Hematopoietic multipotent progenitor cell (in vitro differentiated cells): ENCODE data around the gene ZNF485. TPM values are rescaled to one million over a fixed set of nuclear protein-coding genes. Genes with fewer than 3 reads are reported as not detected.
"Not testable (repeated sequence)": the region's sequence is repeated elsewhere in the genome, so short reads cannot be mapped to it uniquely, and the experiment has no call there.

ENCODE experiments used
- DNase-seq, 3 donors: peaks; one replicate each; pipeline ENCODE4 v3.0.0-alpha.2; 2011 to 2015; ENCODE audit warnings: low read depth in 2 of 3, low spot score in 2 of 3
- total RNA-seq: library from RNA; depleted of rRNA; stranded (reverse); fragments of >200 nt; gene quantifications from one replicate; pipeline ENCODE4 v1.2.3, GENCODE V29; 2012

ZNF485 gene
- total RNA-seq, 1 donor, result 6.7 TPM

DNA sequence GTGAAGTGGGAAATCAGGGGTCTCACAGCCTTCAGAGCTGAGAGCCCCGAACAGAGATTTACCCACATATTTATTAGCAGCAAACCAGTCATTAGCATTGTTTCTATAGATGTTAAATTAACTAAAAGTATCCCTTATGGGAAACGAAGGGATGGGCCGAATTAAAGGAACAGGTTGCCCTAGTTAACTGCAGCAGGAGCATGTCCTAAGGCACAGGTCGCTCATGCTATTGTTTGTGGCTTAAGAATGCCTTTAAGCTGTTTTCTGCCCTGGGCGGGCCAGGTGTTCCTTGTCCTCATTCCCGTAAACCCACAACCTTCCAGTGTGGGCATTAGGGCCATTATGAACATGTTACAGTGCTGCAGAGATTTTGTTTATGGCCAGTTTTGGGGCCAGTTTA lies 4.7 kb upstream of the ZNF485 start:
- DNase-seq, result not testable (repeated sequence)

DNA sequence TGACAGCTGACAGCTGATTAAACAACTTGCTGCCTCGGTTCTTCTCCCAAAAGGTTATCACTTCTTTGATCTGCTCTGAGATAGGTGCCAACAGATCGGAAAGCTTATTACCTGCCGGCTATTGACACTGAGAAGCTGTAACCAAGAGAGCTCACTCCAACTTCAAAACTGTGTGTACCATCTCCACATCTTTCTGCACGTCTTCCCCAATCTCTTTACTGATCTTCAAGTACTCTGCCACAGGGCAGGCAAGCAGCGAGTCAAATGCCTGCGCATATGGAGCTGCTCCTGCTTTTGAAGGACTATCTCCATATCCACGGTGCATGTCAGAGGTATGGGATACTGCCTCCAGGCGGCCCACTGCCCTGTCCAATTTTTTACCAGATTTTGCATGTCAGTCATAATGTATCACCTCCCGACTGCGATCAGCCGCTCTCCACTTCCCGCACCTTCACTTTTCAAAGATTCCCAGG lies 352 bp upstream of the ZNF485 start:
- DNase-seq, result no peak

DNA sequence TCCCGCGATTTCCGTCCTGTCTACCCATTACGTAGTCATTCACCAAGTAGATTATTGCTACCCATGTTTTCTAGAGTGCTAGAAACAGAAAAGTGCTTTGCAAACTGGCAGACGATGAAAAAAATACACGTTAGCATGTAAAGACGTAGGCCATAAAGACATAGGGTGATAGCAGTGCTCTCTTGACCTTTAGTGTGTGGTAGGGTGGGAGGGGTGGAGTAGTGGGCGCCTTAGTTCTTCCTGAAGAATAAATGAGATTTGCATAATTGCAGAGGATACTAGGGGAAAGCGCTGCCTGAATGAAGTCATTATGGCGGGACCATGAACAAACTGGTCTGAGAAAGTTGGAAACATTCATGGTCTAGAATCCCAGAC lies 948 bp downstream of the ZNF485 start:
- DNase-seq, result no peak

DNA sequence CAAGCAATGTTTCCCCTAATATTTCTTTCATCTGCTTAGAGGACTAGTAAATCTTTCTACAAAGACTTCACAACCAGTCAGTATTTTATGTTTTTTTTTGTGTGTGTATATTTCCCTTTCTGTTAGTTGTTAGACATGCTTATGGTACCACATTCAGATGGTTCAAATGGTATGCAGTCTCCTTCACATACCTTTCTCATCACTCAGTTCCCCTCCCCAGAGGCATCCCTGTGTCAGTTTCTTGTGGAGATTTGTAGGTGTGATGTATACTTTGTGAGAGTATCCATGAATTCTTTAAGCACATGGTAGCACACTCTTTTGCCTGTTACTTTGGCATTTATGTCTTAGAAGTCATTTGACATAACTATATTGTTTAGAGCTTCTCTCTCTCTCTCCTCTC lies 4.4 kb downstream of the ZNF485 start:
- DNase-seq, result no peak

DNA sequence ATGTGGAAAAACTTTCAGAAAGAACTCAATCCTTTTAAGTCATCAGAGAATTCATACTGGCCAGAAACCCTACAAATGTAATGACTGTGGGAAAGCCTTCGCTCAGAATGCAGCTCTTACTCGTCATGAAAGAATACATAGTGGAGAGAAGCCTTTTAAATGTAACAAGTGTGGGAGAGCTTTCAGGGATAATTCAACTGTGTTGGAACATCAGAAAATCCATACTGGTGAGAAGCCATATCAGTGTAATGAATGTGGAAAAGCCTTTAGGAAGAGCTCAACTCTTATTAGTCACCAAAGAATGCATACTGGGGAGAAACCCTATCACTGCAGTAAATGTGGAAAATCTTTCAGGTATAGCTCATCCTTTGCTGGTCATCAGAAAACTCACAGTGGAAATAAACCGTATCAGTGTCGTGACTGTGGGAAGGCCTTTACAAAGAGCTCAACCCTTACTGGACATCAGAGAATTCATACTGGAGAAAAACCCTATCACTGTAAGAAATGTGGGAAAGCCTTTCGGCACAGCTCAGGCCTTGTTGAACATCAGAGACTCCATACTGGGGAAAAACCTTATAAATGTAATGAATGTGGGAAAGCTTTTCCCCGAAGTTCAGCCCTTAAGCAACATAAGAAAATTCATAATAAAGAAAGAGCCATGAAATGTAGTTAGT lies 10.6 kb downstream of the ZNF485 start:
- DNase-seq, result no peak

DNA sequence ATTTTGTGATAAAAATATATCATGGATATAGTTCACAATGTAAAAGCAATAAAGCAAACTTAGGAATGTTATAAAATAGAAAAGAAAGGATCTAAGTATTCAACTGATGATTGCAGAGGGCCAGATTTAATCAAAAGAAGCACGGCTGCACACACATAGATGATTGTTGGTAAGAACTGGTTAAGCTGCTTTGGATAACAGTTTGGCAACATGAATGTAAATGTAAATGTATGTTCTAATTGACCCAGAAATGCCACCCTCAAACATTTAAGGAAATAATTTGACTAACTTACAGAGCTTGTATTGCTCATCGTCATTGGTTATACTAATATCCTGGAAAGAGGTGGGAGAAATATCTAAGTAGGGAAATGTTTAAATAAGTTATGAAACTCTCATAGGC lies 13.1 kb downstream of the ZNF485 start:
- no peak for DNase-seq

DNA sequence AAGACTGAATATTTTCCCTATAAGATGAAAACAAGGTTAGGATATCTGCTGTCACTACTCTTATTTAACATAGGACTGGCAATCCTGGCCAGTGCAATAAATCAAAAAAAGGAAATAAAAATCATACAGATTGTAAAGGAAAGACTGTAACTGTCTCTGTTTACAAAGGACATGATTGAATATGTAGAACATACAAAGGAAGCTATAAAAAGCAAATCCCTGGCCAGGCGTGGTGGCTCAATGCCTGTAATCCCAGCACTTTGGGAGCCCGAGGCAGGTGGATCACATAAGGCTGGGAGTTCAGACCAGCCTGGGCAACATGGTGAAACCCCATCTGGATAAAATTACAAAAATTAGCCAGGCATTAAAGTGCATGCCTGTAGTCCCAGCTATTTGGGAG lies 15.8 kb downstream of the ZNF485 start:
- no peak for DNase-seq

DNA sequence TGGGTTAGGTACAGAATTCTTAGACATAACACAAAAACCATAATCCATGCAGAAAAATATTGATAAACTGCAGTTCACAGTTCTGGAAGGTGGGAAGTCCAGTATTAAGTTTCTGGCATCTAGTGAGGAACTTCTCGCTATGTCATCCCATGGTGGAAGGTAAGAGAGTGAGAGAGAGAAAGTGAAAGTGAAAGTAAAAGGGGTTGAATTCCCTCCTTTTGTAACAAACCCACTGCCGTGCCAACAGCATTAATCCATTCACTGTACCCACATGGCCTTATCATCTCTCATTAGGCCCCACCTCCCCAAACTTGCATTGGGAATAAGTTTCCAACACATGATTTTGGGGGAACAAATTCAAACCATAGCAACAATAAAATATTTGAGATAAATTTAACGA lies 17.1 kb downstream of the ZNF485 start:
- peak in 2 of 3 donors; percentile 49 to 68 for DNase-seq

DNA sequence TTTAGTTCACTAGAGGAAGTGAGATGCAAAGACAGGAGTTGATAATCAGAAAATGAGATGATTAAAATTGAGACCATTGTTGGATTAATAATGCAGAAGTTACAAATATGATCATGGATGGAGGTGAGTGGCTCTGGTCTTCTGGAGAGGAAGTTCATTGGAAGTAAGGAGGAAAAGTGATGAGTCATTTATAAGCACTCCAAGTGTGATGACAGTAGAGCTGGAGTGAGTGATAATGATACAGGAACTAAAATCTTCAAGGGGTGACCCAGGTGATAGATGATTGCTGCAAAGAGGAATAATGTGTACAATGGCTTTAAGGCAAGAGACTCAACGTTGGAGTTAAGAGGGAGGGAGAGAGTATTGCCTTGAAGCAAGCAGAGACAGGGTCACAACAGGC lies 21.7 kb downstream of the ZNF485 start:
- DNase-seq, result no peak

DNA sequence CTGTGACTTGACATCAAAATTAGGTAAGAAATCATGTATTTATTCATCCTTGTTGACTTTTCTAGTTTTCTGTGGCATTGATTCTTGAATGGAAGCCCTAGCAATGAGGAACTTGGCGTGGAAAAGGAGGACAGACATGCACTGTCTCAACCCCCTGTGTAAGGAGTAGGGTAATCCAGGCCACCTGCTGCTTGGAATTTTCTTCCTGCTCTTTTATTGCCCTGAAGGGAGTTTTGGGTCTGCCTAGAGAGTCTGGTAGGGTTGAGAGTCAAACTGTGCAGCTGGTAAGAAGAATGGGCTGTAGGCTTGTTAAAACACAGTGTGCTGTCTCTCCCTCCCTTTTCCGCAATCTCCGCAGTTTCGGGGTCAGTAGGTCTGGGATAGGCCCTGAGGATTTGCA lies 22.7 kb downstream of the ZNF485 start:
- no peak for DNase-seq

DNA sequence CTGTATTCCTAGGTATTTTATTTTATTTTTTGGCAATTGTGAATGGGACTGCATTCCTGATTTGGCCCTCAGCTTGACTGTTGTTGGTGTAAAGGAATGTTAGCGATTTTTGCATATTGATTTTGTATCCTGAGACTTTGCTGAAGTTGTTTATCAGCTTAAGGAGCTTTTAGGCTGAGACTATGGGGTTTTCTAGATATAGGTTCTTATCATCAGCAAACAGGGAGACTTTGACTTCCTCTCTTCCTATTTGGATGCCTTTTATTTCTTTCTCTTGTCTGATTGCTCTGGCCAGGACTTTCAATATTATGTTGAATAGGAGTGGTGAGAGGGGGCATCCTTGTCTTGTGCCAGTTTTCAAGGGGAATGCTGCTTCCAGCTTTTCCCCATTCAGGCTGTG lies 29.6 kb downstream of the ZNF485 start:
- not testable (repeated sequence) for DNase-seq

DNA sequence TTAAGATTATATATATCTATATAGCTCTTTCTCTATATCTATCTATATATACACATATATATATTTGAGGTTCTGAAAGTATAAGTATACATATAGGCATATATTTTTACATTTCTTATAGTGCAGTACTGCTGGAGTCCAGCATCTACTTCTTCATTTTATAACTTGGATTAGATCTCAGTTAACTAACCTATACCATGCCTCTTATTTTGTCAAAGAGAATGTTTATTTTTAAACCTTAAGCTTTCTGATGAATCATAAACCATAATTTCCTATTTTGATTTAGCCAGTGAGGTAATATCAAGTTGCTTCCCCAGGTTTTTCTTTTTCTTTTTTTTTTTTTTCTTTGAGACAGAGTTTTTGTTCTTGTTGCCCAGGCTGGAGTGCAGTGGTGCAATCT lies 34.4 kb downstream of the ZNF485 start:
- DNase-seq, result no peak

DNA sequence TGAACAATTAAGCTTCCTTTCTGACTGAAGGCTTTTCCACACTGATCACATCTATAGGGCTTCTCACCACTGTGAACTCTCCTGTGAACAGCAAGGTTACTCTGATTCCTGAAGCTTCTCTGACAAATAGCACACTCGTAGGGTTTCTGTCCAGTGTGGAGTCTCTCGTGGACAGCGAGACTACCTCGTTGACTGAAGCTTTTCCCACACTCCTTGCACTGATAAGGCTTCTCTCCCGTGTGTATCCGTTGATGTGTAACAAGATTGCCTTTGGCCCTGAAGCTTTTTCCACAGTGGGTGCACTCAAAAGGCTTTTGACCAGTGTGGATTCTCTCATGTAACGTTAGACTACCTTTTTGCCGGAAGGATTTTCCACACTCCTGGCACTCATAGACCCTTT lies 38.0 kb downstream of the ZNF485 start:
- peak in 1 of 3 donors; percentile 21 for DNase-seq

DNA sequence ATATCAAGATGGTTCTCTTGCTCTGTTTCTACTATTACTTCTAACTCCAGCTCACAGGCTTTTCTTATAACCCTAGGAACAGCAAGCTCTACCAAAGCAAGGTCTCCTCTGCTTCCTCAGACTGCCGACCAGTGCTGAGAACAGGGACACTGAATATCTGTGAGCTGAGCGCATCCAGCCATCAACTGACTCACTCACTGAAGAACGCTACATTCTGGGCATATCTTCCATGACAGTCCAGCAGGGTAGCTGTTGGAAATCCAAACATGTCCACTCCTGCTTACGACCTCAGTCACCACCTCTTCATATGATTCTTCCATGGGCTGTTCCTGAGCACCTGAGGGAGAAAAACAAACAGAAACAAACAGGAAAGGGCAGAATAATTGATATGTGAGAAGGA lies 39.6 kb downstream of the ZNF485 start:
- DNase-seq, result no peak

DNA sequence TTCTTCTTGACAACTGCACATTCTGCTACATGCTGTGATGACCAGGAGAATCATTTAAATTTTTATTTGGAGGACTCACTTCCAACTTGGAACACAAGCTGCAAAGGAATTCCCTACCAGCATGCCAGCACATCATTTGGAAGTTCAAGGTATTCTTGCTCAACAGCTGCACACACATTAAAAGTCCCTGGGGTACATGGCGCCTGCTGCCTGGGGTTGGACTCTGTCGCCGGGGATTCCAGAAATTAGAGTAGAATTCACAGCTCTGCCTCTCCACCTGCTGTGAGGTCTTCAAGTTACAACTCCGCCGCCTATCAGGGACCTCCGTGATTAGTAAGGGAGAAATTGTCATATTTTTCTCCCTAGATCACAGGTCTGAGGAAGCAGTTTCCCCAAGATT lies 41.3 kb downstream of the ZNF485 start:
- no peak for DNase-seq

DNA sequence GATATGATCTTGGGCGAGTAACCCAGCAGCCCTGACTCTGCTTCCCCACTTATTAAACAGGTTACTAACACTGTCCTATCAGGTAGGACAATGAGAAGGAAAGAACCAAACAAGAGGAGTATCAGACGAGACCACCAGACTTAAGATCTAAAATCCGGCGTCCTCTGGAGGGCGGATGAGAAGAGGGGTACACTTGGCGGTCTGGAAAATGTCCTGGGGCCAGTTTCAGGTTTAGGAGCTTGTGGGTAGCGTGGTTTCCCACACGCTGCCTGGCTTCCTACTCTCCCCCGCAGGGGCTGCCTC lies 41.8 kb downstream of the ZNF485 start:
- DNase-seq, result no peak

DNA sequence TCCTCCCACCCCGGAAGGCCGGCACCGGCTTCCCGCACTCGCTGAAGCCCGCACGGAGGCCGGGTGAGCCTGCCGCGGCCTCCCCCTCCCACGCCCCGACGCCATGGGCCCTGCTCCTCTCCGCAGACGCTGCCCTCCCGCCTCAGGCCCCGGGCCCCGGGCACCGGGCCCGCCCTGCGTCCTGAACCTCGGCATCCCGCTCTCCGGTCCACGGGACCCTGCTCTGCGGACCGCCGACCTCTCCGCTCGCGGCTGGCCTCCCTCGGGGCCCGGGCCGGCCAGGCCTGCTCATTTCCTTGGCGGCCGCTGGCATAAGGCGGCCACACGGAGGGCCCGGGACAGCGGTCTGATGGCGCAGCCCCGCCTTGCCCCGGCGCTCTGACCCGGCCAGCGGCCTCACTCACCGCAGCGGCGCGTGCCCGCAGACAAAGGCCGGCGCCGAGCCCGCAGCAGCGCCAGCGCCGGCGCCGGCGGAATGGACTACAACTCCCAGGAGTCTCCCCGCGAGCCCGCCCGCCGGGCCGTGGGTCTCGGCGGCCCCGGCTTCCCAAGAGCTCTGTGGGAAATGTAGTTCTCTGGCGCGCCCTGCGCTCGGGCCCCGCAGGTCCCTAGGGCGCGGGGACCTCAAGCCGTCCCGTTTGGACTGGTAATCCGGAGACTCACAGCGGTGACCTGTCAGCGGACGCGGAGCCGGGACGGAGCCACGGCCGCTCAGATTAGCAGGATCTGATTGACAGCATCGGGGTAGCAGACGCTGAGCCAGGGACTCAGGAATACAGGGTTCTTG lies 42.4 kb downstream of the ZNF485 start, which contains the start of gene ZNF32:
Gene ZNF32, minus strand, starts transcription at position 484 of the 787 bp plus-strand sequence. CDS start 2,748 bp downstream, outside the sequence.
- peak; percentile 62 to 86 (median 82) for DNase-seq

DNA sequence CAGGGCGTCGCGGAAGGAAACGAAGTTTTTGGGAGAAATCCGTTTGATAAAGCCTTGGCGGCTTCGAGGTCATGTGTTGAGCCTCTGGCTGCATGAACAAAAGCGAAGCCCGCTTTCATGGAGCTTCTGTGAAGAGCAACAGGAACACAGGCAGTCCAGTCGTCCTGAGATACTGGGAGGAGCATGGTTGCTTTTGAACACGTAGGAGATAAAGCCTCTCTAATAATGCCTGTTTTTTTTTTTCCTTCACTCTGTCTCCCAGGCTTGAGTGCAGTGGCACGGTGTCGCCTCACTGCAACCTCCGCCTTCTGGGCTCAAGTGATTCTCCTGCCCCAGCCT lies 42.9 kb downstream of the ZNF485 start:
- DNase-seq, result no peak

DNA sequence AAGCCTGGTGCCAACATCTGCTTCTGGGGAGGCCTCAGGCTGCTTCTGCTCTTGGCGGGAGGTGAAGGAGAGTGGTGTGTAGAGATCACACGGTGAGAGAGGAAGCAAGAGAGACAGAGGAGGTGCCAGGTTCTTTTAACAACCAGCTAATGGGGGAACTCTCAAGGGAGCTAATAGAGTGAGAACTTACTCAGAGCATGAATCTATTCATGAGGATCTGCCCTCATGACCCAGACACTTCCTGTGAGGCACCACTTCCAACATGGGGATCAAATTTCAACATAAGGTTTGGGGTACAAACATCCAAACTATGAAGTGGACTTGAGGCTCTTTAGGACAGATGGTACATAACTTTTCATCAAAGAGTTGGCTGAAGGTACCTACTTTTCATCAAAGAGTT lies 47.5 kb downstream of the ZNF485 start:
- no peak for DNase-seq

DNA sequence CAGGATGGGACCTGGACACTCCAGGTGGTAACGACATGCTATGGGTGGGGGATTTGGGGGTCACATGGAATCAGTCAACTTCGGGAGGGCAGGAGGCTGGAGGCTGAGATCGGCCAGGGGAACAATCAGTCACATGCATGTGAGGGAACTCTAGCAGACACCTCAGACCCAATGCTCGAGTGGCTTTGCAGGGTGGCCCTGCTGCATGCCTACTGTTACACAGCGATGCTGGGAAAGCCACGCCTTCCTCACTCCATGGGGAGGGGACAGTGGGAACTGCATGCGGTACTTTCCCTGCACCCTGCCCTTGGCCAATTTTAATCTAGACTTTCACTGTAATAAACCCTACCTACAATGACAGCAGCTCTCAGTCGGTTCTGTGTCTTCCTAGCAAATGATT lies 49.1 kb downstream of the ZNF485 start:
- DNase-seq, result no peak

DNA sequence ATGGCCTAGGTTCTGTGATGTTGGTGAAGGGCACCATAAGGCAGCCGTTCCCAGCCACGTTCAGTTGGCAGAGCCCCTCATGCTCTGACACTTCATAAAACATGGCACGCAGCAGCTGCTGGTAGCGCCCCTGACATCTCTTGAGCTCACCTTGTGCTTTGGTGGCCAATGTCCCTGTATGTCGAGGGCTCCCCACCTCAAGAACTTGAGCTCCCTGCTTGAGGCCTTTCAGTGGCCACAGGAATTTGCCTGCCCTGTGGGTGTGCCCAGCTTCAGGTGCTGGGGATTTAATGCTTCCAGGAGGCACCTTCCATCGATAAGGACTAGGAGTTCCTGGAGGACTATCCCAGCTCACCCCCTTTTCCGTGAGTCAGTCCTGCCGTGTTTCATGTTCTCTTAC lies 52.0 kb downstream of the ZNF485 start:
- no peak for DNase-seq

DNA sequence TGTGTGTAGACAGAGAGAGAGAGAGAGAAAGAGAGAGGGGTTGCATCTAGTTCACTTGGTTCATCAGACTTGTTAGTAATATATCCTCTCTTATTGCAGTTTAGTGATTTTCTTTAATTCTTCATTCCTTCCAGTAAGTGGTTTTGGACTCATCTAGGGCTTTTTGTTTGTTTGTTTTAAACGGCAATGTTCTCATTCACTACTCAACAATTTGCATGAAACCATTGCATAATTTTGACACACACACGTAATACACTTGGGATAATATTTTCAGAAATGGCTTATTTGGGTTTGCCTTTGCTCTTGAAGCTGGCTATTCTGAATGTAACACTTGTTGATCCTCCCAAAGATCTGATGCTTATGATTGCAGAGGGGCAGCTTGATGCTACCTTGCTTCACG lies 58.8 kb downstream of the ZNF485 start:
- DNase-seq, result no peak

DNA sequence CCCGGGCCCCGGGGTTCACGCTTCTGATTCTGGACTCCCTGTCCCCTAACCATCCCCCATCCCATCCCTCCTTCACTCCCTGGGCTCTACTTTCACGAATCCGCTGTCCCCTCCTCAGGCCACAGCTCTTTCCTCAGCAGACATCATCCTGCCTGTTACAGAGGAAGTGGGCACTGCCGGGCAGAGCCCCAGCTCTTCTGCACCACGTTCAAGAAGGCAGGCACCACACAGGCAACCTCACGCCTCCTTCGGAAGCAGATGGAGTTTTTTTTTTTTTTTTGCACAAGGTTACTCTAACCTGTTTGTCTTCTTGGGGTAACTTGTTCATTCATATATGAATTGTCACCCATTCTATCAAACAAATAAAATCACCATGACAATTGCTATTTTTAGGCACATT lies 60.3 kb downstream of the ZNF485 start:
- peak in 2 of 3 donors; percentile 67 to 88 for DNase-seq
